GM21723 (cell line): ENCODE data around the gene KCNN3.

ENCODE experiments used
- ATAC-seq: cut with Tn5 transposase; IDR thresholded peaks from one replicate; pipeline ENCODE4 v1.9.1; 2021; ENCODE audit warnings: mild to moderate bottlenecking, moderate library complexity; ENCODE audit not compliant: unreplicated experiment

Gene KCNN3

GRCh38 chr1:154752273-154753030 lies 117.6 kb downstream of the KCNN3 start:
- no peak for ATAC-seq

- ATAC-seq: no peak
Observed at GRCh38 chr1:154751690-154752089, 118.4 kb downstream of the KCNN3 start.

GRCh38 chr1:154750681-154751665 lies 119.1 kb downstream of the KCNN3 start:
- ATAC-seq: no peak

GRCh38 chr1:154749078-154749760 lies 120.9 kb downstream of the KCNN3 start:
- no peak for ATAC-seq

GRCh38 chr1:154748405-154748775 lies 121.7 kb downstream of the KCNN3 start:
- ATAC-seq: no peak

- ATAC-seq: peak; percentile 69
Observed at GRCh38 chr1:154747740-154748404, 122.2 kb downstream of the KCNN3 start.

GRCh38 chr1:154747380-154747739 lies 122.7 kb downstream of the KCNN3 start:
- ATAC-seq: no peak

GRCh38 chr1:154746622-154747299 lies 123.3 kb downstream of the KCNN3 start:
- ATAC-seq: no peak

- no peak for ATAC-seq
Observed at GRCh38 chr1:154745750-154746425, 124.2 kb downstream of the KCNN3 start.

GRCh38 chr1:154745286-154745731 lies 124.8 kb downstream of the KCNN3 start:
- no peak for ATAC-seq

GRCh38 chr1:154744352-154745035 lies 125.6 kb downstream of the KCNN3 start:
- ATAC-seq: no peak

- ATAC-seq: no peak
Observed at GRCh38 chr1:154743526-154744036, 126.5 kb downstream of the KCNN3 start.

GRCh38 chr1:154742606-154743005 lies 127.5 kb downstream of the KCNN3 start:
- no peak for ATAC-seq

- no peak for ATAC-seq
Observed at GRCh38 chr1:154741741-154742495, 128.2 kb downstream of the KCNN3 start.

- no peak for ATAC-seq
Observed at GRCh38 chr1:154741327-154741726, 128.8 kb downstream of the KCNN3 start.

- no peak for ATAC-seq
Observed at GRCh38 chr1:154739654-154740053, 130.4 kb downstream of the KCNN3 start.

GRCh38 chr1:154736841-154737240 lies 133.2 kb downstream of the KCNN3 start:
- ATAC-seq: no peak

- no peak for ATAC-seq
Observed at GRCh38 chr1:154735804-154736168, 134.3 kb downstream of the KCNN3 start.
